Nephron (organoid): ENCODE data around the gene H3-3A.

Source experiments
- H3K27ac Mint-ChIP-seq, 3 experiments: 2 replicates each; pipeline ENCODE4 v1.8.0; 2020; ENCODE audit warnings: mixed read lengths in 3 of 3, mild to moderate bottlenecking in 2 of 3, moderate library complexity in 1 of 3
- H3K27me3 Mint-ChIP-seq: 2 replicates; pipeline ENCODE4 v1.8.0; 2021; ENCODE audit warnings: low read depth, mild to moderate bottlenecking, moderate library complexity, mixed read lengths
- H3K36me3 Mint-ChIP-seq: 2 replicates; pipeline ENCODE4 v1.8.0; 2020; ENCODE audit warnings: low read depth, mixed read lengths
- H3K4me1 Mint-ChIP-seq: 2 replicates; pipeline ENCODE4 v1.8.0; 2020; ENCODE audit warnings: mixed read lengths
- H3K4me3 Mint-ChIP-seq, 3 experiments: 2 replicates each; pipeline ENCODE4 v1.8.0; 2020; ENCODE audit warnings: mild to moderate bottlenecking in 3 of 3, mixed read lengths in 3 of 3, moderate library complexity in 2 of 3
- H3K9me3 Mint-ChIP-seq: 2 replicates; pipeline ENCODE4 v1.8.0; 2020; ENCODE audit warnings: mixed read lengths
- CTCF ChIP-seq, 3 experiments: fragments of 200-600 bp; sonication (generic); IDR thresholded peaks; one replicate each; pipeline ENCODE4 v1.5.0; 2021; ENCODE audit warnings: antibody characterized with exemption in 3 of 3; ENCODE audit not compliant: unreplicated experiment in 3 of 3

The H3-3A gene

GRCh38 chr1:226059709-226060108 is 2.8 kb upstream of the H3-3A start:
- H3K9me3 Mint-ChIP-seq = no peaks in the 10 kb centered on the region
- TF ChIP-seq CTCF (IDR thresholded peaks at IDR 0.05; ENCODE audit: unreplicated experiment in 3 of 3) = no peak
- H3K27me3 Mint-ChIP-seq = no peaks in the 10 kb centered on the region
- peak overlapping the region in 2 of 3 experiments; percentile 66 to 80 for H3K27ac Mint-ChIP-seq
- peaks cover 32% of the 10 kb centered on the region for H3K36me3 Mint-ChIP-seq
- H3K4me1 Mint-ChIP-seq = peaks cover 19% of the 10 kb centered on the region
- peak overlapping the region; percentile 28 to 72 (median 55) for H3K4me3 Mint-ChIP-seq

- no peaks in the 10 kb centered on the region for H3K9me3 Mint-ChIP-seq
- no peaks in the 10 kb centered on the region for H3K27me3 Mint-ChIP-seq
- peak overlapping the region; percentile 14 to 93 (median 16) for H3K4me3 Mint-ChIP-seq
- TF ChIP-seq CTCF (IDR thresholded peaks at IDR 0.05; ENCODE audit: unreplicated experiment in 3 of 3) = no peak
- H3K36me3 Mint-ChIP-seq = peaks cover 36% of the 10 kb centered on the region
- H3K27ac Mint-ChIP-seq = peak overlapping the region; percentile 95 to 100 (median 98)
- peaks cover 27% of the 10 kb centered on the region for H3K4me1 Mint-ChIP-seq
Observed at GRCh38 chr1:226060427-226060826, 2.1 kb upstream of the H3-3A start.

GRCh38 chr1:226061068-226061840 is 1.3 kb upstream of the H3-3A start:
- Mint-ChIP-seq H3K4me3 (peak overlapping the region; percentile 92 to 93 (median 93)), H3K4me1 (peaks cover 35% of the 10 kb centered on the region), H3K9me3 (no peaks in the 10 kb centered on the region), H3K27me3 (no peaks in the 10 kb centered on the region), H3K27ac (peak overlapping the region; percentile 95 to 100 (median 98)), H3K36me3 (peaks cover 39% of the 10 kb centered on the region)
- no peak for TF ChIP-seq CTCF (IDR thresholded peaks at IDR 0.05; ENCODE audit: unreplicated experiment in 3 of 3)

- peak overlapping the region; percentile 100 for H3K4me3 Mint-ChIP-seq
- peak overlapping the region; percentile 99 to 100 (median 100) for H3K27ac Mint-ChIP-seq
- peaks cover 41% of the 10 kb centered on the region for H3K4me1 Mint-ChIP-seq
- H3K27me3 Mint-ChIP-seq = no peaks in the 10 kb centered on the region
- peaks cover 42% of the 10 kb centered on the region for H3K36me3 Mint-ChIP-seq
- TF ChIP-seq CTCF (IDR thresholded peaks at IDR 0.05; ENCODE audit: unreplicated experiment in 3 of 3) = no peak
- H3K9me3 Mint-ChIP-seq = no peaks in the 10 kb centered on the region
Observed at GRCh38 chr1:226061841-226062557, 517 bp upstream of the H3-3A start.

- no peaks in the 10 kb centered on the region for H3K9me3 Mint-ChIP-seq
- peak overlapping the region; percentile 100 for H3K4me3 Mint-ChIP-seq
- TF ChIP-seq CTCF (IDR thresholded peaks at IDR 0.05; ENCODE audit: unreplicated experiment in 3 of 3) = no peak
- H3K27me3 Mint-ChIP-seq = no peaks in the 10 kb centered on the region
- peaks cover 48% of the 10 kb centered on the region for H3K4me1 Mint-ChIP-seq
- H3K27ac Mint-ChIP-seq = peak overlapping the region; percentile 99 to 100 (median 100)
- peaks cover 51% of the 10 kb centered on the region for H3K36me3 Mint-ChIP-seq
Observed at GRCh38 chr1:226063224-226063976, 884 bp downstream of the H3-3A start.
